ENCODE data around the gene SLC45A1.
"Not testable (repeated sequence)": the region's sequence is repeated elsewhere in the genome, so short reads cannot be mapped to it uniquely, and the experiment has no call there.

GRCh38 chr1:8278677-8279076 is 39.2 kb upstream of the SLC45A1 start:
- TF ChIP-seq, protein P1, sequence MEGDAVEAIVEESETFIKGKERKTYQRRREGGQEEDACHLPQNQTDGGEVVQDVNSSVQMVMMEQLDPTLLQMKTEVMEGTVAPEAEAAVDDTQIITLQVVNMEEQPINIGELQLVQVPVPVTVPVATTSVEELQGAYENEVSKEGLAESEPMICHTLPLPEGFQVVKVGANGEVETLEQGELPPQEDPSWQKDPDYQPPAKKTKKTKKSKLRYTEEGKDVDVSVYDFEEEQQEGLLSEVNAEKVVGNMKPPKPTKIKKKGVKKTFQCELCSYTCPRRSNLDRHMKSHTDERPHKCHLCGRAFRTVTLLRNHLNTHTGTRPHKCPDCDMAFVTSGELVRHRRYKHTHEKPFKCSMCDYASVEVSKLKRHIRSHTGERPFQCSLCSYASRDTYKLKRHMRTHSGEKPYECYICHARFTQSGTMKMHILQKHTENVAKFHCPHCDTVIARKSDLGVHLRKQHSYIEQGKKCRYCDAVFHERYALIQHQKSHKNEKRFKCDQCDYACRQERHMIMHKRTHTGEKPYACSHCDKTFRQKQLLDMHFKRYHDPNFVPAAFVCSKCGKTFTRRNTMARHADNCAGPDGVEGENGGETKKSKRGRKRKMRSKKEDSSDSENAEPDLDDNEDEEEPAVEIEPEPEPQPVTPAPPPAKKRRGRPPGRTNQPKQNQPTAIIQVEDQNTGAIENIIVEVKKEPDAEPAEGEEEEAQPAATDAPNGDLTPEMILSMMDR (IDR thresholded peaks at IDR 0.05): not testable (repeated sequence)
- not testable (repeated sequence) for TF ChIP-seq POLR2A, EP300 (IDR thresholded peaks at IDR 0.05)
